Left lung (tissue), 10 donors: ENCODE measurements around the gene PRKAB2. TPM values are rescaled to one million over a fixed set of nuclear protein-coding genes. Genes with fewer than 3 reads are reported as not detected.
"Not testable (repeated sequence)": the region's sequence is repeated elsewhere in the genome, so short reads cannot be mapped to it uniquely, and the experiment has no call there.

ENCODE experiments used
- ATAC-seq: fragments of 200-7000 bp; cut with Tn5 transposase; one replicate; pipeline ENCODE4 v1.9.1; 2020; ENCODE audit warnings: moderate library complexity
- DNase-seq, 4 donors: peaks; one replicate each; pipeline ENCODE4 v3.0.0-alpha.2; 2013 to 2020
- H3K27ac ChIP-seq, 2 donors: fragments of 200-600 bp; sonication (generic) in 1 of 2; one replicate each; pipeline versions ENCODE4 v1.5.0 to v1.8.0; 2020 to 2021
- H3K27me3 ChIP-seq, 2 donors: fragments of 200-600 bp; sonication (generic) in 1 of 2; one replicate each; pipeline versions ENCODE4 v1.5.0 to v1.8.0; 2020 to 2021
- H3K36me3 ChIP-seq, 2 donors: fragments of 200-600 bp; sonication (generic) in 1 of 2; one replicate each; pipeline versions ENCODE4 v1.5.0 to v1.8.0; 2020 to 2021
- H3K4me1 ChIP-seq, 2 donors: fragments of 200-600 bp; one replicate each; pipeline ENCODE4 v1.8.0; 2021
- H3K4me3 ChIP-seq, 2 donors: fragments of 200-600 bp; sonication (generic) in 1 of 2; one replicate each; pipeline versions ENCODE4 v1.5.0 to v1.8.0; 2020 to 2021; ENCODE audit warnings: mild to moderate bottlenecking in 1 of 2
- H3K9me3 ChIP-seq, 2 donors: fragments of 200-600 bp; sonication (generic) in 1 of 2; one replicate each; pipeline versions ENCODE4 v1.5.0 to v1.8.0; 2020 to 2021
- intact Hi-C, 2 donors: fragments of 100-400 bp; cut with DNase I; formaldehyde crosslinking; loops; one replicate each; pipeline versions ENCODE4 v1.11.2 to v1.14.2; 2022
- polyA plus RNA-seq, 6 donors: library from polyadenylated mRNA; unstranded; fragments of 120-200 nt; gene quantifications; one replicate each; pipeline ENCODE4 v1.2.1, GENCODE V29; 2013; ENCODE audit not compliant: insufficient read length in 6 of 6
- total RNA-seq, 2 donors: library from RNA; stranded (reverse); fragmentation: NEBNext Ultra II Directional; extraction: Animal tissue kit (Norgen Biotek cat#: 25700); gene quantifications; one replicate each; pipeline ENCODE4 v1.2.1, GENCODE V29; 2021
- TF ChIP-seq, protein P1 (sequence below), 2 donors: fragments of 200-600 bp; sonication (generic) in 1 of 2; IDR thresholded peaks; one replicate each; pipeline versions ENCODE4 v1.5.0 to v1.8.0; 2021; ENCODE audit warnings: antibody characterized with exemption in 2 of 2
- donor health status: DM: no; HTN: yes; CAD: no.
- donor health status: DM: no; HTN: no; CAD: no.

The PRKAB2 gene
- total and polyA plus RNA-seq, 8 donors, result 9.7 to 42.7 (median 31.3) TPM

DNA sequence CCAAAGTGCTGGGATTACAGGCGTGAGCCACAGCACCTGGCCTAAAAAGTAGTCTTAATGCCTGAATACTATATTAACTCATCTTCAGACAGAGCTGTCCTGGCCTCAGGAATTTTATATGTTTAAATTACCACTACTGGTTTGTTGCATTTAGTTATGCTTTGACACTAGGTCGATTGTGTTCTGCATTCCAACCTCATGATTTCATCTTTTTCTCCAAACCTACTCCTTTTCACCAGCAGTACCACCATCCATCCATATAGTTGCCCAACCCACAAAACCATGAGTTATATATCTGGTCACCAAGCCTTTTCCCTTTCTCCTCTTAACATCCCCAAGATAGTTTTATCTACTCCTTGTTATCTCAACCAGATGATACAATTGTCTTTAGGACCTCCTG is 30.3 kb upstream of the PRKAB2 start:
- TF ChIP-seq, protein P1, sequence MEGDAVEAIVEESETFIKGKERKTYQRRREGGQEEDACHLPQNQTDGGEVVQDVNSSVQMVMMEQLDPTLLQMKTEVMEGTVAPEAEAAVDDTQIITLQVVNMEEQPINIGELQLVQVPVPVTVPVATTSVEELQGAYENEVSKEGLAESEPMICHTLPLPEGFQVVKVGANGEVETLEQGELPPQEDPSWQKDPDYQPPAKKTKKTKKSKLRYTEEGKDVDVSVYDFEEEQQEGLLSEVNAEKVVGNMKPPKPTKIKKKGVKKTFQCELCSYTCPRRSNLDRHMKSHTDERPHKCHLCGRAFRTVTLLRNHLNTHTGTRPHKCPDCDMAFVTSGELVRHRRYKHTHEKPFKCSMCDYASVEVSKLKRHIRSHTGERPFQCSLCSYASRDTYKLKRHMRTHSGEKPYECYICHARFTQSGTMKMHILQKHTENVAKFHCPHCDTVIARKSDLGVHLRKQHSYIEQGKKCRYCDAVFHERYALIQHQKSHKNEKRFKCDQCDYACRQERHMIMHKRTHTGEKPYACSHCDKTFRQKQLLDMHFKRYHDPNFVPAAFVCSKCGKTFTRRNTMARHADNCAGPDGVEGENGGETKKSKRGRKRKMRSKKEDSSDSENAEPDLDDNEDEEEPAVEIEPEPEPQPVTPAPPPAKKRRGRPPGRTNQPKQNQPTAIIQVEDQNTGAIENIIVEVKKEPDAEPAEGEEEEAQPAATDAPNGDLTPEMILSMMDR (IDR thresholded peaks at IDR 0.05), result no peak
- intact Hi-C loops, result no loop called here
- Histone ChIP-seq H3K27me3 (no peaks in the 10 kb centered on the region), H3K4me3 (no peak overlapping the region), H3K4me1 (no peaks in the 10 kb centered on the region), H3K9me3 (no peaks in the 10 kb centered on the region), H3K36me3 (peaks cover 0 to 5% of the 10 kb centered on the region in 2 donors), H3K27ac (no peak overlapping the region)
- ATAC-seq (no peak), DNase-seq (no peak)

DNA sequence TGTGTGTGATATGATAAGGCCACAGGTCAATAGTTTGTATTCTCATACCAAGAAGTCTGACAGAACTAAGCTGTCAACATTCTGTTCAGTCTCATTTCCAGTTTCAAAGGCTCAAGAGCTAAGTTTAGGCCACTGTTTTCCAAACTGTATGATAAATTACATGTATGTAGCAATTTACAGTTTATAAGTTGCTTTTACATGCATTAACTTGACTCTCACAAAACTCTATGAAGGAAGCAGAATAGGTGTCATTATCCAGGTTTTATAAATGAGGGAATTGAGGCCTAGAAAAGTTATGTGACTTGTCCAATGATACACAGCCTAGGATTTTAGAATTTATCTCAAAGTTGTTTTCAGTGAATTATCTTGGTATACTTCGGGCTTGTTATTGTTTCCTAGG is 29.5 kb upstream of the PRKAB2 start:
- no peak overlapping the region for H3K4me3 ChIP-seq
- H3K9me3 ChIP-seq, result no peaks in the 10 kb centered on the region
- TF ChIP-seq, protein P1 (IDR thresholded peaks at IDR 0.05), result no peak
- DNase-seq (no peak), ATAC-seq (no peak)
- intact Hi-C loops, result no loop called here
- H3K27me3 ChIP-seq, result no peaks in the 10 kb centered on the region
- no peaks in the 10 kb centered on the region for H3K4me1 ChIP-seq
- peaks cover 0 to 5% of the 10 kb centered on the region in 2 donors for H3K36me3 ChIP-seq
- no peak overlapping the region for H3K27ac ChIP-seq

DNA sequence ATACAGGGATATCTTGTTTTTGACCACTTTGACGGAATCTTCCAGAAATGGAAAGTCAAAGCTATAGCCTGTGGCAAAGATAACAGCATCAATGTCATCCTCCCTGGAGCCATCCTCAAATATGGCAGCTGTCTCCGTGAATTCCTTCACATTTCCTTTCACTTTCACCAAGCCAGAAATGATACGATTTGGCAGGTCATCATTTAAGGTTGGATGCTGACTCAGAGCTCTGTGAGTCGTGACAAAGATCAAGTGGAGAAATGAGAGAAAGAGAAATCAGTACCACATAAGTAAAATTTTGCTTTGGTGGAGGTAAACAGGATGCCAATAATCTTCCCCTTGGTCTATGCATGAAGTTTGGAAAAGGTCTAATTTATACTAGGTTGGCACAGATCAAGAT is 29.0 kb upstream of the PRKAB2 start:
- no peak for ATAC-seq
- intact Hi-C loops, result no loop called here

DNA sequence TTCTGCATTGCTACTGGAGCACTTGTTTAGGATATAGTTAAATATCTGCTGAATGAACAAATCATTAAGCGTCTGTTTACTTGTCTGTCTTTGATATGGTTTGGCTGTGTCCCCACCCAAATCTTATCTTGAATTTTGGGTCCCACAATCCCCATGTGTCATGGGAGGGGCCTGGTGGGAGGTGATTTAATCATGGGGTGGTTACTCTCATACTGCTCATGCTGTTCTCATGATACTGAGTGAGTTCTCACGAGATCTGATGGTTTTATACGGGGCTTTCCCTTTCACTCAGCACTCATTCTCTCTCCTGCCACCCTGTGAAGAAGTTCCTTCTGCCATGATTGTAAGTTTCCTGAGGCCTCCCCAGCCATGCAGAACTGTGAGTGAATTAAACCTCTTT is 25.1 kb upstream of the PRKAB2 start:
- H3K27me3 ChIP-seq, DNase-seq, H3K9me3 ChIP-seq, H3K27ac ChIP-seq, H3K36me3 ChIP-seq, H3K4me3 ChIP-seq, H3K4me1 ChIP-seq, intact Hi-C loops: not testable (repeated sequence)
- ATAC-seq, result peak; percentile 33

More for the DNA sequence above, 29.0 kb upstream of the PRKAB2 start:
- Histone ChIP-seq H3K4me3 (no peak overlapping the region), H3K27ac (no peak overlapping the region), H3K27me3 (no peaks in the 10 kb centered on the region), H3K4me1 (no peaks in the 10 kb centered on the region), H3K36me3 (peaks cover 0 to 5% of the 10 kb centered on the region in 2 donors), H3K9me3 (no peaks in the 10 kb centered on the region)
- TF ChIP-seq, protein P1 (IDR thresholded peaks at IDR 0.05), result no peak
- DNase-seq, result no peak

DNA sequence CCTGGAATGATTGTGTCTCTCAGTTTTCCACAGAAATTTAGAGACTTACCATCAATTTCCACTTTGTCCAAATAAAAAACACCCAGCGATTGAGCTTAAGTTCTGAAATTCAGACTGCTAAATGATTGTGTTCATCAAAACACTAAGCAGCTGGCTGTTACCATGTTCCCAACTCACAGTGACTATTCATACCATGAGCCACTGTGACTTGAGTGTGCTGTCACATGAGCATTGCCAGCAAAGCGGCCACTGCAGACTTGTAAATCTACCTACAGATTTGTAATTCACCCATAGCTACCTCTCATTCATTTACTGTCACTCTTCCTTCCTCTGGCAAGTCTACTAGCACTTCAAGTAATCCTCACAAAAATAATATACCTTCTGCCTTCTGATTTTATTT is 17.2 kb upstream of the PRKAB2 start:
- H3K4me3 ChIP-seq, result no peak overlapping the region
- no peaks in the 10 kb centered on the region for H3K27me3 ChIP-seq
- TF ChIP-seq, protein P1 (IDR thresholded peaks at IDR 0.05), result no peak
- ATAC-seq (no peak), DNase-seq (no peak)
- no peaks in the 10 kb centered on the region for H3K36me3 ChIP-seq
- H3K27ac ChIP-seq, result no peak overlapping the region
- intact Hi-C loops, result no loop called here
- no peaks in the 10 kb centered on the region for H3K4me1 ChIP-seq
- no peaks in the 10 kb centered on the region for H3K9me3 ChIP-seq

DNA sequence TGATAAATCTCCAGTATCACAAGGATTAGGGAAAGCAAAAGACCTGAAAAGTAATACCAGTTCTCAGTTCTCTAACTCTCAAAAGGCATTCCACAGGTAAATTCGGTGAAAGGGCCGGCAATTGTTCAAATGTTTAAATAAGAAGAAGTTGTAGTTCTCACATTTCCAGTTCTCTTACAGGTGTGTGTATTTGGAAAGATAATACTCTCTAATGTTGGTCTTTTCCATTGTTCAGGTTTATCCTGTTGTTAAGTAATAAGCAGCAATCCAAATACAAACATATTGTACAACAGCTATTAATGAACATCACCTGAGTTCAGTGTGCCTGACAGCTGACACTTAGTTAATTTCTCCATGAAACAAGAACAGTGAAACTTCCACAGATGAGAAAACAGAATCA is 13.2 kb upstream of the PRKAB2 start:
- H3K9me3 ChIP-seq, result no peaks in the 10 kb centered on the region
- TF ChIP-seq, protein P1 (IDR thresholded peaks at IDR 0.05), result no peak
- no peak overlapping the region for H3K27ac ChIP-seq
- intact Hi-C loops, result no loop called here
- H3K36me3 ChIP-seq, result no peaks in the 10 kb centered on the region
- DNase-seq (peak in 1 of 4 donors; percentile 20), ATAC-seq (no peak)
- H3K4me1 ChIP-seq, result no peaks in the 10 kb centered on the region
- no peaks in the 10 kb centered on the region for H3K27me3 ChIP-seq
- H3K4me3 ChIP-seq, result no peak overlapping the region
